Neural cell (in vitro differentiated cells): ENCODE measurements around the gene ZNF142. TPM values are rescaled to one million over a fixed set of nuclear protein-coding genes. Genes with fewer than 3 reads are reported as not detected.

Experiments
- H2AFZ ChIP-seq: fragments of 200-600, 300-800 bp; sonication (generic), shearing (Covaris generic); 2 replicates; pipeline ENCODE4 v1.6.0; 2014; ENCODE audit warnings: low read depth, mild to moderate bottlenecking, antibody characterized with exemption, low read length, moderate library complexity
- H3F3A ChIP-seq: fragments of 200-600 bp; shearing (Covaris generic); 2 replicates; pipeline ENCODE4 v1.6.1; 2016; ENCODE audit warnings: mild to moderate bottlenecking, moderate library complexity, mixed read lengths, antibody characterized with exemption, low read length; ENCODE audit not compliant: insufficient read depth, poor library complexity, severe bottlenecking
- H3K27ac ChIP-seq: fragments of 200-600, 300-800 bp; sonication (generic), shearing (Covaris generic); 2 replicates; pipeline ENCODE4 v1.5.1; 2014; ENCODE audit warnings: mild to moderate bottlenecking, low read length, moderate library complexity
- H3K27me3 ChIP-seq: fragments of 300-800, 200-600 bp; sonication (generic), shearing (Covaris generic); 2 replicates; pipeline ENCODE4 v1.6.0; 2014; ENCODE audit warnings: mild to moderate bottlenecking, low read depth, low read length, moderate library complexity; ENCODE audit not compliant: insufficient read depth
- H3K36me3 ChIP-seq: fragments of 300-800, 200-600 bp; sonication (generic), shearing (Covaris generic); 2 replicates; pipeline ENCODE4 v1.5.1; 2014; ENCODE audit warnings: mild to moderate bottlenecking, antibody characterized with exemption, low read length, moderate library complexity; ENCODE audit not compliant: insufficient read depth
- H3K4me2 ChIP-seq: fragments of 300-800, 200-600 bp; sonication (generic), shearing (Covaris generic); 2 replicates; pipeline ENCODE4 v1.6.0; 2014; ENCODE audit warnings: mild to moderate bottlenecking, low read length
- H3K4me3 ChIP-seq: fragments of 300-800, 200-600 bp; sonication (generic), shearing (Covaris generic); 2 replicates; pipeline ENCODE4 v1.5.1; 2014; ENCODE audit warnings: mild to moderate bottlenecking, low read length, moderate library complexity
- H3K79me2 ChIP-seq: fragments of 200-600 bp; shearing (Covaris generic); replicated peaks from 2 replicates; pipeline ENCODE4 v1.6.0; 2014; ENCODE audit warnings: mild to moderate bottlenecking, low read length, moderate library complexity; ENCODE audit not compliant: insufficient read depth
- H3K9ac ChIP-seq: fragments of 300-800, 200-600 bp; sonication (generic), shearing (Covaris generic); 2 replicates; pipeline ENCODE4 v1.6.1; 2016; ENCODE audit warnings: mild to moderate bottlenecking, low read length, mixed read lengths
- H3K9me2 ChIP-seq: fragments of 200-600 bp; shearing (Covaris generic); 2 replicates; pipeline ENCODE4 v1.6.1; 2016; ENCODE audit warnings: mild to moderate bottlenecking, low read length, mixed read lengths; ENCODE audit not compliant: insufficient read depth
- H3K9me3 ChIP-seq: fragments of 200-600, 300-800 bp; sonication (generic), shearing (Covaris generic); 2 replicates; pipeline ENCODE4 v1.6.1; 2016; ENCODE audit warnings: mild to moderate bottlenecking, mixed run types, low read length, moderate library complexity, mixed read lengths
- H4K20me1 ChIP-seq: fragments of 200-600 bp; shearing (Covaris generic); 2 replicates; pipeline ENCODE4 v1.6.1; 2016; ENCODE audit warnings: mild to moderate bottlenecking, mixed run types; ENCODE audit not compliant: insufficient read depth
- EP300 ChIP-seq: fragments of 450-650 bp; conservative IDR thresholded peaks from 2 replicates; pipeline ENCODE4 v1.6.1; 2014; ENCODE audit warnings: antibody characterized with exemption, mild to moderate bottlenecking, moderate library complexity; ENCODE audit not compliant: poor library complexity, severe bottlenecking
- EZH2 ChIP-seq: fragments of 200-600, 300-800 bp; shearing (Covaris generic), sonication (generic); IDR thresholded peaks from 2 replicates; pipeline ENCODE4 v1.6.1; 2014; ENCODE audit warnings: antibody characterized with exemption, low read length, borderline replicate concordance, mild to moderate bottlenecking; ENCODE audit not compliant: insufficient read depth, poor library complexity, severe bottlenecking
- MXI1 ChIP-seq: fragments of 450-650 bp; conservative IDR thresholded peaks from 2 replicates; pipeline ENCODE4 v1.6.1; 2014; ENCODE audit warnings: antibody characterized with exemption, mild to moderate bottlenecking; ENCODE audit not compliant: poor library complexity, severe bottlenecking
- POLR2AphosphoS5 ChIP-seq: IDR thresholded peaks from 2 replicates; pipeline ENCODE4 v1.6.1; 2012
- RAD21 ChIP-seq: fragments of 450-650 bp; conservative IDR thresholded peaks from 2 replicates; pipeline ENCODE4 v1.6.1; 2014; ENCODE audit warnings: antibody characterized with exemption, mild to moderate bottlenecking, moderate library complexity
- SMC3 ChIP-seq: fragments of 450-650 bp; conservative IDR thresholded peaks from 2 replicates; pipeline ENCODE4 v1.6.1; 2014; ENCODE audit warnings: antibody characterized with exemption, mild to moderate bottlenecking, moderate library complexity; ENCODE audit not compliant: poor library complexity
- TAF1 ChIP-seq: IDR thresholded peaks from 2 replicates; pipeline ENCODE4 v1.6.1; 2012; ENCODE audit warnings: low read depth
- polyA plus RNA-seq: library from polyadenylated mRNA; depleted of rRNA; stranded (reverse); fragments of >200 nt; gene quantifications from 2 replicates; pipeline ENCODE4 v1.2.3, GENCODE V29; 2014
- TF ChIP-seq, protein P1 (sequence below): IDR thresholded peaks from 2 replicates; pipeline ENCODE4 v1.6.1; 2012; ENCODE audit warnings: borderline replicate concordance
- TF ChIP-seq, protein P2 (sequence below): fragments of 450-650 bp; IDR thresholded peaks from 2 replicates; pipeline ENCODE4 v1.5.1; 2014; ENCODE audit warnings: antibody characterized with exemption, mild to moderate bottlenecking, moderate library complexity; ENCODE audit not compliant: poor library complexity, severe bottlenecking

ZNF142 gene
- polyA plus RNA-seq, 1 donor from 2014 or later: 4.8 TPM

DNA sequence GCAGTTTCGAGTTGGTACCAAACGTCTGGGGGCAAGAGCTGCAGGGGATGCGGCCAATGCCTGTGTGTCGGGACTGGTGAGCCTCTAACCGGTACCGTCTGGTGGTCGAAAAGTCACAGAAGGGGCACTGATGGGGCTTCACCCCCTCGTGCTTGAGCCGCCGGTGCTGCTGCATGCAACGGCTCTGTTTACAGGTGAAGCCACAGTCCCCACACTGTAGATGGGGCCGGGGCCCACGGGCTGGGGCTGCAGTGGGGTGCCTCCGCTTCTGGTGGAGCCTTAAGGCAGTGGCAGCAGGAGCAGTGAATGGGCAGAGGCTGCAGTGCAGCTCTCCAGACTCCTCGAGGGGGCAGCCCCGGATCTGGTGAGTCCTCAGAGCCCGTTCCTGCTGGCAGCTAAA lies 16.6 kb downstream of the ZNF142 start:
- Histone ChIP-seq H3K9me3 (no peaks in the 10 kb centered on the region), H3K36me3 (peaks cover 8% of the 10 kb centered on the region), H4K20me1 (no peaks in the 10 kb centered on the region), H3F3A (no peaks in the 10 kb centered on the region), H3K79me2 (no peaks in the 10 kb centered on the region), H2AFZ (no peak overlapping the region), H3K9ac (no peak overlapping the region), H3K9me2 (no peaks in the 10 kb centered on the region), H3K4me3 (no peak overlapping the region), H3K4me2 (no peak overlapping the region), H3K27me3 (no peaks in the 10 kb centered on the region), H3K27ac (no peak overlapping the region)
- TF ChIP-seq TAF1 (no peak), EP300 (no peak), SMC3 (no peak), RAD21 (no peak), POLR2AphosphoS5 (no peak), MXI1 (no peak), EZH2 (no peak)
- TF ChIP-seq, protein P1, sequence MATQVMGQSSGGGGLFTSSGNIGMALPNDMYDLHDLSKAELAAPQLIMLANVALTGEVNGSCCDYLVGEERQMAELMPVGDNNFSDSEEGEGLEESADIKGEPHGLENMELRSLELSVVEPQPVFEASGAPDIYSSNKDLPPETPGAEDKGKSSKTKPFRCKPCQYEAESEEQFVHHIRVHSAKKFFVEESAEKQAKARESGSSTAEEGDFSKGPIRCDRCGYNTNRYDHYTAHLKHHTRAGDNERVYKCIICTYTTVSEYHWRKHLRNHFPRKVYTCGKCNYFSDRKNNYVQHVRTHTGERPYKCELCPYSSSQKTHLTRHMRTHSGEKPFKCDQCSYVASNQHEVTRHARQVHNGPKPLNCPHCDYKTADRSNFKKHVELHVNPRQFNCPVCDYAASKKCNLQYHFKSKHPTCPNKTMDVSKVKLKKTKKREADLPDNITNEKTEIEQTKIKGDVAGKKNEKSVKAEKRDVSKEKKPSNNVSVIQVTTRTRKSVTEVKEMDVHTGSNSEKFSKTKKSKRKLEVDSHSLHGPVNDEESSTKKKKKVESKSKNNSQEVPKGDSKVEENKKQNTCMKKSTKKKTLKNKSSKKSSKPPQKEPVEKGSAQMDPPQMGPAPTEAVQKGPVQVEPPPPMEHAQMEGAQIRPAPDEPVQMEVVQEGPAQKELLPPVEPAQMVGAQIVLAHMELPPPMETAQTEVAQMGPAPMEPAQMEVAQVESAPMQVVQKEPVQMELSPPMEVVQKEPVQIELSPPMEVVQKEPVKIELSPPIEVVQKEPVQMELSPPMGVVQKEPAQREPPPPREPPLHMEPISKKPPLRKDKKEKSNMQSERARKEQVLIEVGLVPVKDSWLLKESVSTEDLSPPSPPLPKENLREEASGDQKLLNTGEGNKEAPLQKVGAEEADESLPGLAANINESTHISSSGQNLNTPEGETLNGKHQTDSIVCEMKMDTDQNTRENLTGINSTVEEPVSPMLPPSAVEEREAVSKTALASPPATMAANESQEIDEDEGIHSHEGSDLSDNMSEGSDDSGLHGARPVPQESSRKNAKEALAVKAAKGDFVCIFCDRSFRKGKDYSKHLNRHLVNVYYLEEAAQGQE: no peak
- TF ChIP-seq, protein P2, sequence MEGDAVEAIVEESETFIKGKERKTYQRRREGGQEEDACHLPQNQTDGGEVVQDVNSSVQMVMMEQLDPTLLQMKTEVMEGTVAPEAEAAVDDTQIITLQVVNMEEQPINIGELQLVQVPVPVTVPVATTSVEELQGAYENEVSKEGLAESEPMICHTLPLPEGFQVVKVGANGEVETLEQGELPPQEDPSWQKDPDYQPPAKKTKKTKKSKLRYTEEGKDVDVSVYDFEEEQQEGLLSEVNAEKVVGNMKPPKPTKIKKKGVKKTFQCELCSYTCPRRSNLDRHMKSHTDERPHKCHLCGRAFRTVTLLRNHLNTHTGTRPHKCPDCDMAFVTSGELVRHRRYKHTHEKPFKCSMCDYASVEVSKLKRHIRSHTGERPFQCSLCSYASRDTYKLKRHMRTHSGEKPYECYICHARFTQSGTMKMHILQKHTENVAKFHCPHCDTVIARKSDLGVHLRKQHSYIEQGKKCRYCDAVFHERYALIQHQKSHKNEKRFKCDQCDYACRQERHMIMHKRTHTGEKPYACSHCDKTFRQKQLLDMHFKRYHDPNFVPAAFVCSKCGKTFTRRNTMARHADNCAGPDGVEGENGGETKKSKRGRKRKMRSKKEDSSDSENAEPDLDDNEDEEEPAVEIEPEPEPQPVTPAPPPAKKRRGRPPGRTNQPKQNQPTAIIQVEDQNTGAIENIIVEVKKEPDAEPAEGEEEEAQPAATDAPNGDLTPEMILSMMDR: no peak

DNA sequence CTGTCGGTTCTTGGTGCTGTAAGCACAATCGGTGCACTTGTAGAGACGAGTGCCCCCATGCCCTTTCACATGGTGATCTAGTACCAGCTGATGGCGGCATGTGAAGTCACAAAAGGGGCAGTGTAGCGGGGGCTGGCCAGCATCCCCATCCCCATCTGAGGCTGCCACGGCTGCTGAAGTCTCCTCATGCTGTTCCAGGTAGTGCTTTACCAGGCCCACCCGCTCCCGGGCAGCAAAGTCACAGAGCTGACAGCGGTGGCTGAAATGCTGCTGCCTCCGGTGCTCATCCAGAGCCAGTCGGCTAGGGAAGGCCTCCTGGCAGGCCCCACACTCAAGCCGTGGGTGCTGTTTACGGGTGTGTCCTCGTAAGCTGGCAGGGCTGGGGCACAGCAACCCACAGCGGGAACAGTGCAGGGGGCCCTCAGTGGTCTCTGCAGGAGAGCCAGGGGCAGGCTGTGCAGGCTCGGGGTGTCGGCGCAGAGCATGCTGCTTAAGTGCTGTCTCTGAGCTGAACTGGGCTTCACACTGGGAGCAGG lies 17.2 kb downstream of the ZNF142 start:
- H4K20me1 ChIP-seq: no peaks in the 10 kb centered on the region
- H3K9me3 ChIP-seq: no peaks in the 10 kb centered on the region
- no peaks in the 10 kb centered on the region for H3K79me2 ChIP-seq
- no peak overlapping the region for H3K4me2 ChIP-seq
- H2AFZ ChIP-seq: no peak overlapping the region
- H3K9ac ChIP-seq: no peak overlapping the region
- H3K9me2 ChIP-seq: no peaks in the 10 kb centered on the region
- H3K36me3 ChIP-seq: peaks cover 5% of the 10 kb centered on the region
- no peak for TF ChIP-seq EZH2
- no peak for TF ChIP-seq SMC3
- TF ChIP-seq POLR2AphosphoS5: no peak
- TF ChIP-seq, protein P2: no peak
- no peak for TF ChIP-seq MXI1
- TF ChIP-seq EP300: no peak
- no peak for TF ChIP-seq TAF1
- no peak for TF ChIP-seq RAD21
- TF ChIP-seq, protein P1: no peak
- no peak overlapping the region for H3K4me3 ChIP-seq
- no peaks in the 10 kb centered on the region for H3F3A ChIP-seq
- no peaks in the 10 kb centered on the region for H3K27me3 ChIP-seq
- H3K27ac ChIP-seq: no peak overlapping the region
